GM19324 (cell line): ENCODE measurements around the gene ITGA11.

ENCODE experiments used
- ATAC-seq: cut with Tn5 transposase; IDR thresholded peaks from one replicate; pipeline ENCODE4 v1.9.1; 2021; ENCODE audit warnings: mild to moderate bottlenecking, moderate library complexity; ENCODE audit not compliant: unreplicated experiment, low FRiP score

Gene ITGA11

DNA sequence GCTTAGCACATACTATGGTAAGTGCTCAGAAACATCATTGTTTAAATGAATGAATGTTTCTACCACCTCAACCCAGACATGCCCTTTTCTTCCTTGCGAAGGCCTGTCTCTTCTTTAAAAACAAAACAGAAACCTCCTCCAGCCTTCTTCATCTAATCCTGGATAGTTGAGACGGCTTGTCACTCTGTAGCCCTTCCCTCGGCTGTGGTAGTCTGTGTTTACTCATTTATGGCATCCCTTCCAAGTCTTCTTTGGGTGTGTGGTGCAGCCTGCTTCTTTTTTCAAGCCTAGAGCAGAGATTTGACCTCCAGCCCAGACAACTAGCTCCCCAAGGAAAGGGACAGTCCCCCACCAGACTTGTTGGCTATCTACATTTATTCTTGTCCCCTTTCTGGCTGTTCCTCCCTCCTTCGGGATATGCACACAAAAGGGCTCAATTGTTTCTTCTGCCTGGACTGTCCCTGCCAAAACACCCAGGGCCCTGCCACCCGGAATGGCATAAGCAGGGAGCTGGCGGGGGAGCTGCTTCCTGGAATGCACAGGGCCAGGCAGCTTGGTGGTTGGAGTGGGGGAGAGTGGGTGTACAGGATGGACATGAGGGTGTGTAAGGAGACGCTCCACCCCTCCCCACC lies 67.8 kb downstream of the ITGA11 start:
- ATAC-seq = no peak

- ATAC-seq = no peak
Observed at GRCh38 chr15:68363353-68363752, 68.6 kb downstream of the ITGA11 start.

DNA sequence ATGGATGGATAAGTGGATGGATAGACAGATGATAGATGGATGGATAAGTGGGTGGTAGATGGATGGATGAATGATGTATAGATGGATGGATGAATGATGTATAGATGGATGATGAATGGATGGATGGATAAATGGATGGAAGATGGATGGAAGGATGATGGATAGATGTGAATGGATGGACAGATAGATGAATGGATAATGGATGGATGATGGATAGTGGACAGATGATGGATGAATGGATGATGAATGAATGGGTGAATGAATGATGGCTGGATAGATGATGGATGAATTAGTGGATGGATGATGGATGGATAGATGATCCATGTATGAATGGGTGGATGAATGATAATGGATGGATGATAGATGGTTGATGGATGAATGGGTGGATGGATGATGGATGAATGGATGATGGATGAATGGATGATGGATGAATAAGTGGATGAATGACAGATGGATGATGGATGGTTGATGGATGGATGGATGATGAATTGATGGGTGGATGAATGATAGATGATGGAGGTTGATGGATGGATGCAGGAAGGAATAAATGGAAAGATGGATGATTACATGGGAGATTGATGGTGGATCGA lies 69.3 kb downstream of the ITGA11 start:
- ATAC-seq = no peak

- ATAC-seq = no peak
Observed at GRCh38 chr15:68360721-68361120, 71.2 kb downstream of the ITGA11 start.

DNA sequence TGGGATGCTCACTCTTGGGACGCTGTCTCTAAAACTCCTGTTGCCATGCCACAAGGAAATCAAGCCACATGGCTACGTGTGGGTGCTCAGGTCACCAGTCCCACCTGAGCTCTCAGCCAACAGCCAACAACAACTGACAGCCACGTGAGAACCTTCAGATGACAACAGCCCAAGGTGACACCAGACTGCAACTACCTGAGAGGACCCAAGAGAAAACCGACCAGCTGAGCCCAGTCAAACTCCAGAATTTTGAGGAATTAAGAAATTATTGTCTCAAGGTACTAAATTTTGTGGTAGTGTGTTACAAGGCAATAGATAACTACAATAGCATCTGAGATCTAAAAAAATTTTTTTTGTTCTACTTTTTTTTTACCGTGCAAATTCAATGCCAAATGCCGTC lies 75.2 kb downstream of the ITGA11 start:
- no peak for ATAC-seq

- ATAC-seq = no peak
Observed at GRCh38 chr15:68354923-68355322, 77.0 kb downstream of the ITGA11 start.

DNA sequence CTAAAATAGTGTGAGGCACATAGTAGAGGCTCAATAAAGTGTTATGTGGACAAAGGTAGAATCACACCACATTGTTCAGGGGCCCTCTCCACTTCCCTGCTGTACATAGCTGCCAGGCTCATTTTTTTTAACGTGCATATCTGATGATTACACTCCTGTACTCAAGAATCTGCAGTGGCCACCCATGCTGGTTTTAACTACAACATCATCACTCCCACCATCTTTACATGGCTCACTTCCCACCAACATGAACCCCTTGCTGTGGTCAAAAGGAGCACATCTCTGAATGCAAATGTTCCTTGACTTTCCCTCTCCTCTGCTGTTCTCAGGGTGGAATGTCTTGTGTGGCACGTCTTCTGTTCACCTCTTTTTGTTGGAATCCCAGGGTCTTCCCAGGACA lies 77.7 kb downstream of the ITGA11 start:
- ATAC-seq = no peak

- no peak for ATAC-seq
Observed at GRCh38 chr15:68353421-68354135, 78.4 kb downstream of the ITGA11 start.

DNA sequence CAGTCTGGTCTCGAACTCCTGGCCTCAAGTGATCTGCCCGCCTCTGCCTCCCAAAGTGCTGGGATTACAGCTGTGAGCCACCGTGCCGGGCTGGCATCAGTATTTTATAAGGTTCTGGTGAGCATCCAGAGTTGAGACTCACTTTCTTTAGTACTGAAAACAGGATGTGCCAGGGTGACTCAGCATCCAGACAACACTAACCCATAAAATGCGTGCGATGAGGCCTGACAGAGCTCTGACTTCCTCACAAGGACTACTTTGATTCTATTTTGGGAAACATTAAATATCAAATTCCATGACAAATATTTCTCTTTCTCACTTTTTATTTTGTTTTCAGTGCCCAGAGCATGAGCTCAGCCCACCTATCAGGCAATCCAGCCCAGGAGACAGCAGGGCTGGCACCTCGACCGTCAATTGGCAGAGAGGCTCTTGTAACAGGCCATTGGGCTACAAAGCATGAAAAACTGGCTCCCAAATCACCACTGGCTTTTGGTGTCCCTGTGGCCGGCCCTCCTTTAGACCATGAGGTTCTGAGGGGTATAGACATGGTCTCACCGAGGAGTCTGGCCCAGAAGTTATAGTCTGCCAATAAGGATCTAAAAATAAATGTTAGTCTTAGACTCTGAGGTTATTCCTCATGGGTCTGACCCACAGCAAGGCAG lies 79.4 kb downstream of the ITGA11 start:
- no peak for ATAC-seq

- ATAC-seq = no peak
Observed at GRCh38 chr15:68349151-68349550, 82.8 kb downstream of the ITGA11 start.

GRCh38 chr15:68348606-68349005 lies 83.4 kb downstream of the ITGA11 start:
- no peak for ATAC-seq

- ATAC-seq = no peak
Observed at GRCh38 chr15:68348081-68348480, 83.9 kb downstream of the ITGA11 start.

- ATAC-seq = no peak
Observed at GRCh38 chr15:68347392-68347791, 84.6 kb downstream of the ITGA11 start.

GRCh38 chr15:68346979-68347378 lies 85.0 kb downstream of the ITGA11 start:
- ATAC-seq = no peak

- ATAC-seq = no peak
Observed at GRCh38 chr15:68345481-68345880, 86.5 kb downstream of the ITGA11 start.

DNA sequence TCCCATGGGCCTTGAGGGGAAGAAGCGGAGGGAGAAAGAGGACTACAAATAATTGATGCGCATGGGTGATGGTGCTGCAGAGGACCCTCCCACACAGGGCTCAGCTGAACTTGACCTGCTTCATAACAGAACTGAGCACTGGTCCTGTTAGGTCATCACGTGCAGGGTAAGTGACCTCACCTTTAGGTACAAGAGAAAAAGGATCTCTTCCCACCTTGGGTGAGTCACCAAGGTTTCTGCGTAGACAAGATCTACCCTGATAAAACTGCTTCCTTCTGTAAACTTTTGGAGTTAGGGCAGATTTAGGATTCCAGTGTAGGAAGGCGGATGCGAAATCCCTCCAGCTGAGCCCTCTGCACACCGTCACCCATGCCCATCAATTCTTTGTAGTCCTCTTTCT lies 87.4 kb downstream of the ITGA11 start:
- ATAC-seq = no peak

- no peak for ATAC-seq
Observed at GRCh38 chr15:68343579-68344225, 88.3 kb downstream of the ITGA11 start.

- ATAC-seq = no peak
Observed at GRCh38 chr15:68341760-68342725, 89.9 kb downstream of the ITGA11 start.

GRCh38 chr15:68340726-68341671 lies 91.0 kb downstream of the ITGA11 start:
- no peak for ATAC-seq
